GM21528 (cell line): ENCODE data around the gene ENTPD1.
A peak's percentile ranks its signal among the peaks of the same experiment; 100 is the strongest.
"Not testable (repeated sequence)": the region's sequence is repeated elsewhere in the genome, so short reads cannot be mapped to it uniquely, and the experiment has no call there.

Source experiments
- ATAC-seq: cut with Tn5 transposase; IDR thresholded peaks from one replicate; pipeline ENCODE4 v1.9.1; 2021; ENCODE audit warnings: mild to moderate bottlenecking, moderate library complexity; ENCODE audit not compliant: unreplicated experiment, low FRiP score

The ENTPD1 gene

GRCh38 chr10:95756809-95757684 lies 1.1 kb downstream of the ENTPD1 start:
- no peak for ATAC-seq

GRCh38 chr10:95758351-95759025 lies 2.5 kb downstream of the ENTPD1 start:
- ATAC-seq, result peak; percentile 39

- no peak for ATAC-seq
Measured at GRCh38 chr10:95759233-95759826, 3.4 kb downstream of the ENTPD1 start.

- no peak for ATAC-seq
Measured at GRCh38 chr10:95761939-95762492, 6.1 kb downstream of the ENTPD1 start.

- ATAC-seq, result peak; percentile 68
Measured at GRCh38 chr10:95767884-95768556, 12.1 kb downstream of the ENTPD1 start.

- ATAC-seq, result no peak
Measured at GRCh38 chr10:95770084-95770720, 14.2 kb downstream of the ENTPD1 start.

- ATAC-seq, result not testable (repeated sequence)
Measured at GRCh38 chr10:95773454-95773853, 17.5 kb downstream of the ENTPD1 start.

- ATAC-seq, result not testable (repeated sequence)
Measured at GRCh38 chr10:95777638-95778037, 21.7 kb downstream of the ENTPD1 start.

GRCh38 chr10:95782318-95782717 lies 26.4 kb downstream of the ENTPD1 start:
- no peak for ATAC-seq

- ATAC-seq, result no peak
Measured at GRCh38 chr10:95783741-95784140, 27.8 kb downstream of the ENTPD1 start.

- ATAC-seq, result no peak
Measured at GRCh38 chr10:95784279-95784913, 28.4 kb downstream of the ENTPD1 start.

- peak; percentile 42 for ATAC-seq
Measured at GRCh38 chr10:95785317-95785716, 29.4 kb downstream of the ENTPD1 start.

GRCh38 chr10:95785942-95786669 lies 30.1 kb downstream of the ENTPD1 start:
- no peak for ATAC-seq

- ATAC-seq, result no peak
Measured at GRCh38 chr10:95787447-95787846, 31.5 kb downstream of the ENTPD1 start.

- ATAC-seq, result no peak
Measured at GRCh38 chr10:95788830-95789229, 32.9 kb downstream of the ENTPD1 start.

GRCh38 chr10:95789902-95790301 lies 33.9 kb downstream of the ENTPD1 start:
- ATAC-seq, result no peak

GRCh38 chr10:95790982-95791381 lies 35.0 kb downstream of the ENTPD1 start:
- ATAC-seq, result no peak

GRCh38 chr10:95791425-95791979 lies 35.5 kb downstream of the ENTPD1 start:
- ATAC-seq, result no peak
